Ovary (tissue), 3 donors: ENCODE measurements around the gene CEACAM21.

Experiments
- EP300 ChIP-seq: sonication (generic); formaldehyde crosslinking; IDR thresholded peaks from one replicate; pipeline ENCODE4 v1.6.1; 2017; ENCODE audit warnings: antibody characterized with exemption
- POLR2A ChIP-seq: fragments of 450-650 bp; IDR thresholded peaks from one replicate; pipeline ENCODE4 v1.6.1; 2017; ENCODE audit warnings: antibody characterized with exemption, mild to moderate bottlenecking, moderate library complexity
- TF ChIP-seq, protein P1 (sequence below), 3 donors: fragments of 450-650 bp in 2 of 3; fragments of 200-600 bp in 1 of 3; IDR thresholded peaks; one replicate each; pipeline versions ENCODE4 v1.5.1 to v1.8.0; 2016 to 2022; ENCODE audit warnings: antibody characterized with exemption in 3 of 3, mild to moderate bottlenecking in 1 of 3
- donor health status: DM: no; HTN: no; CAD: no.

DNA sequence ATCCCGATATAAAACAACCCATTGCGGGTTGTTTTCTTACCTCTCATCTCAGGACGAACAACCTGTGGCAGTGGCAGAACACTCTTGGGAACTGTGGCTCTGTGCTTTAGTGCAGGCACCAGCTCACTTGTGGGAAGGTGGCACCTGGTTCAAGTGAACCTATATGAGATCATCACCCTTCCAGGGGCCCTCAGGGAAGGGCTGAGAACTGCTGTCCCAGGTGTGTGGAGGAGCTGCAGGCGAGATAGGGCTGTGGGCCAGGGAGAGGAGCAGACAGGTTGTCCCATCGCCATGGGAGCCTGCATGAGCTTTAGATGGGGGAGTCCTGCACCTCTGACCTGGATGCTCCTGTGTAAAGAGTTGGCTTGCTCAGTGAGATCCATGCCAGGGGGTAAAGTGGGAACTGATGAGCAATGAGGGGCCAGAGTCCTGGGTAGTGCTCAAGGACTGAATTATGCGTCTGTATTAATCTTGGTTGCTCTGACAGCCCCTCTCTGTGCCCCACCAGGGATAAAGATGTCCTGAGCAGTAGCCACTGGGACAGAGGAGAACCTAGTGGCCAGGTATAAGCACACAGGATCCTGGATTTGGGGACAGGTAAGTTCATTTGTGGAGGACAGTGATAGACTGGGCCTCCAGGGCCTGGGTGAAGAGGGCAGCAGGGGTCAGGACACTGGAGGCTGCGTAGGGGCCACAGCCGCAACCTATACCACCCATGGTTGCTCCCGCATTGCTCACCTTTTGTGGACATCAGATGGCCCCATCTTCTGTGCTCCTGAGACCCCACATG is 42.2 kb downstream of the CEACAM21 start:
- TF ChIP-seq, protein P1, sequence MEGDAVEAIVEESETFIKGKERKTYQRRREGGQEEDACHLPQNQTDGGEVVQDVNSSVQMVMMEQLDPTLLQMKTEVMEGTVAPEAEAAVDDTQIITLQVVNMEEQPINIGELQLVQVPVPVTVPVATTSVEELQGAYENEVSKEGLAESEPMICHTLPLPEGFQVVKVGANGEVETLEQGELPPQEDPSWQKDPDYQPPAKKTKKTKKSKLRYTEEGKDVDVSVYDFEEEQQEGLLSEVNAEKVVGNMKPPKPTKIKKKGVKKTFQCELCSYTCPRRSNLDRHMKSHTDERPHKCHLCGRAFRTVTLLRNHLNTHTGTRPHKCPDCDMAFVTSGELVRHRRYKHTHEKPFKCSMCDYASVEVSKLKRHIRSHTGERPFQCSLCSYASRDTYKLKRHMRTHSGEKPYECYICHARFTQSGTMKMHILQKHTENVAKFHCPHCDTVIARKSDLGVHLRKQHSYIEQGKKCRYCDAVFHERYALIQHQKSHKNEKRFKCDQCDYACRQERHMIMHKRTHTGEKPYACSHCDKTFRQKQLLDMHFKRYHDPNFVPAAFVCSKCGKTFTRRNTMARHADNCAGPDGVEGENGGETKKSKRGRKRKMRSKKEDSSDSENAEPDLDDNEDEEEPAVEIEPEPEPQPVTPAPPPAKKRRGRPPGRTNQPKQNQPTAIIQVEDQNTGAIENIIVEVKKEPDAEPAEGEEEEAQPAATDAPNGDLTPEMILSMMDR (IDR thresholded peaks at IDR 0.05) = no peak
- TF ChIP-seq POLR2A (no peak), EP300 (no peak)
